Fibroblast of lung (primary cell): ENCODE data around the gene LINS1.

ENCODE experiments used
- CTCF ChIP-seq, 2 donors: IDR thresholded peaks in 1 of 2; conservative IDR thresholded peaks in 1 of 2; 1 replicate in 1 of 2; 2 replicates in 1 of 2; pipeline ENCODE4 v1.5.1; 2011 to 2012; ENCODE audit warnings: low read length in 2 of 2, control low read depth in 1 of 2, inconsistent platforms in 1 of 2, low read depth in 1 of 2, mild to moderate bottlenecking in 1 of 2
- EZH2 ChIP-seq: IDR thresholded peaks from 2 replicates; pipeline ENCODE4 v1.5.1; 2012; ENCODE audit warnings: low read length, control low read depth, mild to moderate bottlenecking; ENCODE audit errors: missing control alignments

- TF ChIP-seq CTCF (conservative IDR thresholded peaks at IDR 0.05 in 1 of 2, IDR thresholded peaks at IDR 0.05 in 1 of 2; ENCODE audit: low read depth in 1 of 2, low read length in 2 of 2) (no peak), EZH2 (no peak)
These were observed 84.1 kb downstream of the LINS1 start for GRCh38 chr15:100517846-100518245.
